Stimulated activated CD4-positive, alpha-beta T cell treated with anti-CD3 and anti-CD28 coated beads, TNF-alpha, amount 100 ng/mL, for 24 hours (primary cell): ENCODE data around the gene NKTR.

Source experiments
- DNase-seq, 3 experiments: peaks; one replicate each; pipeline ENCODE4 v3.0.0-alpha.2; 2020; ENCODE audit warnings: low read depth in 3 of 3

Gene NKTR

DNA sequence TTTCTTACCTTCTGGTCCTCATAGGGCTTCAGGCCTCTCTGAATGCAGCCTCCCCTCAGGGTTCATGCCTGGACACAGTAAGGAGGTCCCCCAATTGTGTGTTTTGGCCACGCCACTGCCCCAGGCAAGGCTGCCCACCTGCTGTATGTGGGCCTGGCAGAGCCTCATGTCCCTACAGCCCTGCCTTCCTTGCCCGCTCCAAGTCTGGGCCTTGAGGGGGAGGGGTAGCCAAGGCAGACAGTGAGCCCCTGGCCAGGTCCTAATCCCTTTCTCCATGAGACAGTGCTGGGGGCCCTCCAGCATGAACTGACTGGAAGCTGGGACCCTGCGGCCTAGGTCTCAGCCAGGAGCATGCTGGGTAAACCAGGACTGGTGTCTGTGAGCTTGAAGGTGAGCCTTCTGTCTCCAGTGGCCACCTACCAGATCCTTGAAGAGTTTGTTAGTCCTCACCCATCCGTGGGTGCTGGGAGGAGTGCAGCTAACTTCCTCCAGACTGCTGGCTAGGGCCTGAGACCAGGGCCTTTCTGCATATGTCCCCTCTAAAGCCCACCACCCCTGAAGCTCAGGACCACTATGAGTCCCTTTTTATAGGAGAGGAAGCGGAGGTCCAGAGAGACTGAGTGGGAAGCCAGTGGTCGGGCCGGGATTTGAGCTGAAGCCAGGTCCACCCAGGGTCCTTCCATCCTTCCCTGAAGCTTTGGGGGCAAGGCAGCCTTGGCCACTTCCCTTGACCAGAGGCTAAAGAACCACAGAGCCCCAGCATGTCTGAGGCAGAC, 61.7 kb downstream of the NKTR start:
- DNase-seq: no peak

DNA sequence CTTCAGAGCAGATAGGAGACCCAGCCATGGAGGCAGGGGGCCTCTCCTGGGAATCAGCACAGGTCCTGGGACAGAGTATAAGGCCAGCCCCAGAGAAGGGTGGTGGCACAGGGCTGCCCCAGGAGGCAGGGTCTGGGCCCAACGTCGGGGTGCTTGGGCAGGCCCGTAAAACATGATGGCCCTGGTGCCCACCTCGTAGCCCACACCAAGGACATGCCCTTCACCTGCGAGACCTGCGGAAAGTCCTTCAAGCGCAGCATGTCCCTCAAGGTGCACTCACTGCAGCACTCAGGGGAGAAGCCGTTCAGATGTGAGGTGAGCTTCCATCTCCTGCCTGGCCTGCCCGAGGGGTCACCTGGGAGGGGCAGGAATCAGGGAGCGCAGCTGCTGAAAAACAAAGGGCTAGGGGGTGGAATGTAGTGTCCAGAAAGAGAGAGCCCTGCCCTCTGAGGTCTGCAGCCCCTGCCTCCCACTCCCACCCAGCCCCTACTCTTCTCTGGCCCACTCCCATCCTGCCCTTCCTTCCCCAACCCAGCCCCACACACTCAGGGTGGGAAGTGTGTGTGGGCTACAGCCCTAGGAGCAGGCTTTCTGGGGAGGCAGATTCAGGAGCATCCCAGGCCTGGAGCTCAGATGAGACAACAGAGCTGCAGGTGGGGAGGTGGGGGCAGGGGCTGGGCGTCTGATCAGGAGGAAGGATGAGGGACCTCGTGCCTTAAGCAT, 62.5 kb downstream of the NKTR start:
- DNase-seq: no peak

DNA sequence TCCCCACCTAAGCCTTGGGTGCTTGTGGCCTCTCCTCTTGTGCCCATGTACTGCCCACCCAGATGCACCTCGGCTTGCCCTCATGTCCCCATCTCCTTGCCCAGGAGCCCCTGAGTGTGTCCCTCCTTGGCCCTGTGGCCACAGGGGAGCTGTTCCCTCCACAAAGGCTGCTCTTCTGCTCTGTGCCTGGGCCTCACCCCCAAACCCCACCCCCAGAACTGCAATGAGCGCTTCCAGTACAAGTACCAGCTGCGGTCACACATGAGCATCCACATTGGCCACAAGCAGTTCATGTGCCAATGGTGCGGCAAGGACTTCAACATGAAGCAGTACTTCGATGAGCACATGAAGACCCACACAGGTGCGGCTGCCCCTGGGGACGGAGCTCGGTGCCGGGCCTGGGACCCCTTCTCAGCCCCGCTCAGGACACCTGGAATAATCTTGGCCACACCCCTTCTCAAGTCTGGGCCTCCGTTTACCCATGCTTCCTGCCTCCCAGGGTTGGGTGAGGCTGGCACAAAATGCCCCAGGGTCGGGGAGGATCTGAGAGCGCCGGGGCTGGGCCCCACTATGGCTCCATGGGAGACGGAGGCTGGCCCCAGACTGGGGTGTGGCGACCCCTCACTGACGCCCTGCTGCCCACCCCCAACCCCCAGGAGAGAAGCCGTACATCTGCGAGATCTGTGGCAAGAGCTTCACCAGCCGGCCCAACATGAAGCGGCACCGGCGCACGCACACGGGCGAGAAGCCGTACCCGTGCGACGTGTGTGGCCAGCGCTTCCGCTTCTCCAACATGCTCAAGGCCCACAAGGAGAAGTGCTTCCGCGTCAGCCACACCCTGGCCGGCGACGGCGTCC, 63.3 kb downstream of the NKTR start:
- no peak for DNase-seq

DNA sequence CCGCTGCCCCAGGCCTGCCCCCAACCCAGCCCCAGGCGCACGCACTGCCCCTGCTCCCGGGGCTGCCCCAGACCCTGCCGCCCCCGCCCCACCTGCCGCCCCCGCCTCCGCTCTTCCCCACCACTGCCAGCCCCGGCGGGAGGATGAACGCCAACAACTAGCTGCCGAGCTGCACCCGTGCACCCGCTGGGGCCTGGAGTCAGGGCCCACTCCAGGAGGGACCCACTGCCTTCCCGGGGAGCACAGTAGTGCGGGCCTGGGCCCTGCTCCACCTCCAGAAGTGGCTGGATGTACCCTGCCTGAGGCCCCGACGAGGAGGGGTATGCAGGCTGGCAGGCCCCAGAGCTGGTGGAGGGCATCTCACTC, 63.9 kb downstream of the NKTR start:
- no peak for DNase-seq

DNA sequence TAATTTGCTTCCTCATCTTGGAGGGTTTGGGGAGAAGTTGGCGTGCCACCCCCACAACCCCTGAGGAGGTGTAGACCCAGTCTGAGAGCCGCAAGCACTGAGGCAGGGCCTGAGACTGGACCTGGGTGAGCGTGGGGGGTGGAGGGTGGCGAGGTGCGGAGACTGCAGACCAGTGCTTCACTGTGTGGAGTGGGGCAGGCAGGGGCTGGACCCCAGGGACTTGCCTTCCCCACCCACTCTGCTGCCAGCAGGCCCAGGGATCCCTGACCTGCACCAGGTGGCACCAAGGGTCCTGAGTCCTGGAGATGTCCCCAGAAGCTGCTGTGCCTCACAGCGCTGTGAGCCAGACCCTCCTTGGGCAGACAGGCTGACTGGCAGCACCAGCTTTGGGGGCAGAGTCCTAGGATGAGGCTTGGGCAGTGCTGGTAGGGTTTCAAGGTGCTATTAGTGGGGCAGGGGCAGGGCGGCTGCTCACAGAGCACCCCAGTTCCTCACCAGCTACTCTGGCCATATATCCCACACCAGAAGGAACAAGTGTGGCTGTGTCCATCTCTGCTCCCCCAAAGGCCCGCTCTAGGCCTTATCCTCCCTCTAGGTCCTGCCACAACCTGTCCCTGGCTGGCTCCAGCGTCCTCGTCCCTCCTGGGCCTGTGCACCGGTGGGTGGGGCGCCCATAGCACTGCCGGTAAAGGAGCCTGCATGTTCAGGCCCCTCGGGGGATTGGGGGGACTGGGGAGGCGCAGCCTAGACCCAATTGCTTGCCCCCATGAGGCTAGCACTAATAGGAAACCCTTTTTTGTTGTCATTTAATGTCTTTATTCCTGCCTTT, 64.8 kb downstream of the NKTR start:
- no peak for DNase-seq

DNA sequence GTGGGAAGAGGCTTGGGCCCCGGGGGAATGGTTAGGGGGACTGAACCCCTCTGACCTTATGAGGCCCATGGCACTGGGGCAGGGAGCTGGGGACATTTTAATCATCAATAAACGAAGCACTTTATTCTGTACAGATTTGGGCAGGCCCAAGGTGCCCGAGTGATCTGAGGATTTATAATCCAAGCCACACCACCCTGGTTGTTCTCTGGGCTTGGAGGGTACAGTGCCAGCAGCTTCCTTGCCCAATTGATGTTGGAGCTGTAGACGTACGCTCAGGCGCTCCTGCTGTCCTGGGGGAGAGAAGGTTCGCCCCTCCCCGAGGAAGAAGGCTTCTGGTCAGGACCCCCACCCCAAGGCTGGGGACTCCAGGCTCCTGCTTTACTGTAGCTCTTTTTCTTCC, 65.5 kb downstream of the NKTR start:
- DNase-seq: no peak

DNA sequence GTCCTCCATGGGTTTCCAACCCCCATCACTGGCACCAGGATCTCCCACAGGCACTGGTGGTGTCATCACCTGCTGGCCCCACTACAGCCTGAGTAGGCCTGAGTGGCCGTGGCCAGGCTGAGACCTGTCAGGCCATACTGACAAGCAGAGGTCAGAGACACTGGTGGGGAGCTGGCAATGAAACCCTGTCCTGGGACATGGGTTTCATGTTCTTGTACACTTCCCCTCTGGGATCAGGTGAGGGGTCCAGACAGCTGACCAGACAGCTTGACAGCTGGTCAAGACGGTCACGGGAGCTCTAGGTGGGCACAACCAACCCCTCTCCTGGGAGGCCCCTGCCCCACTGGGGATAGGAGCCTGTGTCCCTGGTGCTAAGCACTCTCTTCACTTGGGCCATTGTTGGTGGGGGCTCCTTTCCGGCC, 66.1 kb downstream of the NKTR start:
- DNase-seq: no peak

DNA sequence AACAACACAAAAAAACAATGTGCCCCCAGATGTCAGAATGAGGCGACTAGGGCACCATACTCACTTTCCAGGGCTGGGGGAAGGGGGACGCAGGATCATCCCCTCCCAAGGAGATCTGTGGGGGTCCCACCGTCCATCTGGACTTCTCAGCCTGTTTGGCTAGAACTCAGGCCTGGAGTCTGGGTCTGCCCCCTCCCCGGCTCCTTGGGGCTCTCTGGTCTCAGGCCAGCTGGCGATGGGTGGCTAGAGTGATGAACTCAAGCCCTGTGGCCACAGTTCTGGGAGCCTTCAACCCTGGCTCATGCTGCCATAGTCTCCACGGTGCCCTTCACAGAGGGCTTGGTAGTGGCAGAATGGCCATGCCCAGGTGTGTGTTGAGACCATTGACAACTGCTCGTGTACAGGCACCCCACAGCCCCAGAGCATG, 66.6 kb downstream of the NKTR start:
- DNase-seq: no peak

DNA sequence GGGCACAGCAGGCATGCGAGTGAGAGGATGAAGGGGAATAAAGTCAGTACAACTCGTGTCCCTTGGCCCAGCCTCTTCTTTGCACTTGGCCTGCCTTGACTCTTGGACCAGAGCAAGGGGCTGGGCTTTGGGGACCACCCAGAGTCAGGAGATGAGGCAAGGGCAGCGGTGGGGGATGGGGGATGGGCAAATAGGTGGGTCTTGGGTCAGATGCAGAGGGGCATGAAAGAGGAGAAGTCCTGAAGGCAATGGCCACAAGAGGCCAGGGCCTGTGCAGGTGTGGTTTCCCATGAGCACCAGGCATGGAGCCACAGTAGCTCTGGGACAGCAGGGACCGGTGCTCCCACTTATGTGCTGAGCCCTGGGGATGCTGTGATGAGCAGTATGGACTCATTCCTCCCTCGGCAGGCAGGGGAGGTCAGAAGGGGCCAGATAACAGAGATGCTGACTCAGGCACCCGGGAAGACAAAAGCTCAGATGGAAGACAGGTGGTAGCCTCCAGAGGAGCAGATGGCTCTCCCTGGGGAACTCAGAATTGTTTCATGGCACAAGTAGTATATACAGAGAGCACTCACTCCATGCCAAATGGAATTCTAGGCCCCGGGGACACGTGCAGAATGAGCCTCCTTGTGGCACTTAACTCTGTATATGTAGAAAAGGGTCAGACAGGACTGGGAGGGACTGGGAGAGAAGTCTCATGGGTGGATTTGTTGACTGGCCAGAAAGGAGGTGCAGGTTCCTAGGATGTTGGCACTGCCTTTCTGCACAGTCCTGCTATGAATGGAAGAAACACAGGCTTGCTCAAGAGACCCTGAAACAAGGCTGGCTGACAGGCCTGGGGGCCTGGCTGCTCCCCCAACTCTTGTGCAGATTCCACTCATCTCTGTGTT, 67.3 kb downstream of the NKTR start:
- DNase-seq: no peak

DNA sequence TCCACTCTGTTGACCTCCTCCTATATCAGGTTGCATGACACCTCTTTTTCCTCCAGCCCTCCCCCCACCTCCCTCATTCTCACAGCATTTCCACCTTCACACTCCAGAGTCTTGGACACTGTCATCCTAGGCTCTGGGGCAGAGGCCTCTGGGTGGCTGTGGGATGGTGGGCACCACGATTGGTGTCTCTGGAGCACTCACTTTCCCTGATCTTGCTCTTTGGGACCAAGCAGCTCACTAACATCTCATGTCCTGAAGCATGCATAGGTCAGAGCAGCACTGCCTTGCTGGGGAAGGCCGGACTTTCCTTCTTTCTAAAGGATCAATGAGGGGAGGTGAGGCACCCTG, 67.9 kb downstream of the NKTR start:
- DNase-seq: no peak

DNA sequence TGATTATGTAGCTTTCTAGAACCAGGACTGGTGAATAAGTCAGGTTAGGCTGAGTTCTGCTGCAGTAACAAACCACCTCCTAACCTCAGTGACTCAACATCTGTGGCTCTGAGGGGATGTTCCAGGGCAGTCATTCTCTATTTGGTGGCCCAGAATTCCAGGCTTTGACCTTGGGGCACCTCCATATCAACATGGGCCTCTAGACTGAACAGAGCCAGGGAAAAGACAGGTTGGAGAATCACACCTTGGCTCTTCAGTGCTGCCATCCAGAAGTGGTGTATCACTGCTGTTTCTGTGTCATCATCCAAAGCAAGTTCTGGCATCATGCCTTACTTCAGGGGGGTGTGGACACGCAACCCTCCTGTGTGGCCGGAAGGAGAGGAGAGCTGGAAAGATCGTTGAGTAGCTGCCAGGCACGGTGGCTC, 68.3 kb downstream of the NKTR start:
- DNase-seq: no peak

DNA sequence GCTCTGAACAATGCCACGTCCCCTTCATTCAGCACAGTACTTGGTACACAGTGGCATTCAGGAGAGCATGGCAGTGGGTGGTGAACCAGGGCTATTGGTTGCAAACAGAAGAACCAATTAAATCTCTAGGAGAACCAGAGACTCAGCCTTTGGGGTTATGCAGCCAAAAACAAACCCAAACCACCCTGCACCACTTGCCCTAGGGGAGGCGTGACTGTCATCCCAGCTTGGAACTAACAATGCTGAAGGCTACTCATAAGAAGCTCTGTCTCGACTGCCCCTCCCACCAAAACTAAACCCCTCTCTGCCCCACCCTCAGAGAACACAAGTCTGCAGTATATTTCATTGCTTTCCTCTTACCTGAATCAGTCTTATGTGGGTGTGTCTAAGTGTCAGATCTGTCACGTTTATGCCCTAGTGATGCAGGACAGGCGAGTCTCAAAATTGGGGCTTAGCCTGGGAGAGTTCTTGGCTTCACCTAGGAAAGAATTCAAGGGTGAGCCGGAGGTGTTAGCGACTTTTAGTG, 69.6 kb downstream of the NKTR start:
- DNase-seq: no peak

DNA sequence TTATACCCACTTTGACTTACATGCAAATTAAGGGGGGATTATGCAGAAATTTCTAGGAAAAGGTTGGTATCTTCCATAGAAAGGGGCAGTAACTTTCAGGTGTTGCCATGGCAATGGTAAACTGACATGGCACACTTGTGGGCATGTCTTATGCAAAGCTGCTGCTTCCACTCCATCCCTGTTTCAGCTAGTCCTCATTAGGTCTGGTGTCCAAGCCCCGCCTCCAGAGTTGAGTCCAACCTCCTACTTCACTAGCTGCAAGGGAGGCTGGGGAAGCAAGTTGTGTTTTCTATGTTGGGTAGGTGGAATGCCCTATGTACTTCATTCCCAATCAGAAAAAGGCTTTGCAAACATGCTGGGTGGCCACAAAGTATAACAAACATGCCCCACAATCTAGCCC, 70.2 kb downstream of the NKTR start:
- DNase-seq: no peak

DNA sequence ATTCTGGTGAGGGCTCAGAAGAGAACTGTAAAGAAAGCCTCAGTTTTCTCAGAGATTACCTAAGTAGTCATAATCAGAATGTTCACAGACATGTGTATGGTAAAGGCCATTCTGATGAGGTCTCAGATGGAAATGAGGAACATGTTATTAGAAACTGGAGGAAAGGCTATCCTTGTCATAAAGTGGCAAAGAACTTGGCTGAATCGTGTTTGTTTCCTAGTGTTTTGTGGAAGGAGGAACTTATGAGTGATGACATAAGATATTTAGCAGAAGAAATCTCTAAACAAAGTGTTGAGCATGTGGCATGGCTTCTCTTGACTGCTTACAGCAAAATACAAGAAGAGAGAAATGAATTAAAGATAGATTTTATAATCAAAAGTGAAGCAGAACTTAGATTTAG, 72.0 kb downstream of the NKTR start:
- no peak for DNase-seq

DNA sequence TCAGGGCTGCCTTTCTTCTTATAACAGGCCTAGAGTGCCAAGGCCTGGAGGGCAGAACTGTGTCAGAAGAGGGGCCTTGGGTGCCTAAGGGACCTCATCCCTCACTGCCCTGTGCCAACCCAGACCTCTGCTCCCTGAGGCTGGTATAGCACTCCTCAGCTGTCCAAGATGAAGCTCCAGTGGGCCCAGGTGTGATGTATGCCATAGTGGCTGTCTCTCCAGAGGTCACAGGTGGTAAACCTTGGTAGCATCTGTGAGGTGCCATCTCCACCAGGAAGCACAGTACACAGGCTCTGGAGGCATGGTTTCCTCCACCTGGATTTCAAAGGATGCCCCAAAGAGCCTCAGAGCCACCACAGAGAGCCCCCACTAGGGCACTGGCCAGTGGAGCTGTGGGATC, 72.6 kb downstream of the NKTR start:
- no peak for DNase-seq

DNA sequence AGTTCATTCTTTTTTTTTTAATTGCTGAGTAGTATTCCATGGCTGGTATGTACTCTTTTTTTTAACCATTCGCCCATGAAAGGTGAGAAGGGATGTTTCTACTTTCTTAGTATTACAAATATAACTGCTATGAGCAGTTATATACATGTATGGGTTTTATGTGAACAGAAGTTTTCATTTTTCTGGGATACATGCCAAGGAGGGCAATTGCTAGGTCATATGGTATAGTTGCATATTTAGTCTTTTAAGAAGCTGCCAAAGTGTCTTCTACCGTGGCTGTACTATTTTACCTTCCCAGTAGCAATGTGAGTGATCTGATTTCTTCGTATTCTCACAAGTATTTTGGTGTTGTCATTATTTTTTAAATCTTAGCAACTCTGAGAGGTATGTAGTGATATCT, 73.7 kb downstream of the NKTR start:
- DNase-seq: no peak

DNA sequence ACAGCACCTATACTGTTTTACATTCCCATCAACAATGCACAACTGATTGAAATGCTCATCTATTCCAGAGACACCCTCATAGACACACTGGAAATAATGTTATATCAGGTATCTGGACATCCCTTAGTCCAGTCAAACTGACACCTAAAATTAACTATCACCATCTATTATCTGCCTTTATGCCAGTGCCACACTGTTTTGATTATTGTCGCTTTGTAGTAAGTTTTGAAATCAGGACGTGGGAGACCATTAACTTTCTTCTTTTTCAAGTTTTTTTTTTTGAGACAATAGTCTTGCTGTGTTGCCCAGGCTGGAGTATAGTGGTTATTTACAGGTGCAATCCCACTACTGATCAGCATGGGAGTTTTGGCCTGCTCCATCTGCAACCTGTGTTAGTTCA, 75.4 kb downstream of the NKTR start:
- DNase-seq: no peak

DNA sequence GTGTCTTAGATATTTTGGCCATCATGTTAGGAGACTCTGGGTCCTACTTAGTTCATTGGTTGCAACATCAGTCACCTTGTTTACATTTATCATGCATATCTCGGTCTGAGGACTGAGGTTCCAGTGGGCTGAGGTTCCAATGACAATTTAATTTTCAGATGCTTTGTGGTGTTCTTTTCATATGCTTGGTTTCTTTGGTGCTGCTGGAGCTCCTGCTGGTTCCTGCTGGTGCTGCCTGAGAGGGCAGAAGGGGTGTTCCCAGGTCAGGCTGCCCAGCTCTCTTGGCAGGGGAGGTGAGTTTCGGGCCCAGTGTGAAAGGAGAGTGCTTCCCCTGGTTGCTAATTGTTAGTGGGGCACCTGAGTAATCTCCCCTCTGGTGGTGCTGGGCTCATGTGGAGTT, 78.0 kb downstream of the NKTR start:
- DNase-seq: no peak

DNA sequence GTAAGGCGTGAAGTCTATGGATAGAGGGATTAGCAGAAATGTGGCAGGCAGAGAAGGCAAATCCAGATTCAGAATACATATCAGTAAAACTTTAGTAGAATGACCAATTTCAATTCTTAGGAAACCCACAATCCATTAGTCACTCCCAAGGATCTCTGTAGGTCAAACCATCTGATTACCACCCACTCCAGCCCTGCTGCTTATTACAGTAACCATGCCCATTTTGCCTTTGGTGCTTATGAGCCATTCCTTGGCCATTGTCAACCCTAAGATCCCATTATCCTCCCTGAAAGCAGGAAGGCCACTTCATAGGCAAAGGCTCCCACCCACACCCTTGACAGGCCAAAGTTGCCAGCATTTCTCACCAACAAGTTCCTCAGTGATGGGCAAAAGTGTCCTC, 79.8 kb downstream of the NKTR start:
- DNase-seq: no peak

DNA sequence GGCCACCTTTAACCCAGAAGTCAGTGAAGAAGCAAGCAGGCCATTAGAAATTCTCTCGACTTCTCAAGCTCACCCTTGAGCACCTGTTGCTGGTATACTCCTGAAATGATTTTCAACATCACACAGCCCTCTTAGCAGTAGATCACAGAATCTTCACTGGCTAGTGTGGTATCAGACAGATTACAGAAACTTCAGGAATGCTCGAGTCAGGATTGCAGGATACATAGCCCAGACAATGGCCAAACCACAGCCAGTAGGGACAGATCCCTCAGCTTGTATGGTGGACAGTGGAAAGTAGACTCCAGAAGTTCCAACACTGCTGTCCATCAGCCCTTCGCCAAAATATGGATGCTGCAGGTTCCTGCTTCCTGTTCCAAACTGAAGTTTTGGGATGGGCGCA, 80.3 kb downstream of the NKTR start:
- no peak for DNase-seq
